ENCODE results near the gene POP4.

The POP4 gene

DNA sequence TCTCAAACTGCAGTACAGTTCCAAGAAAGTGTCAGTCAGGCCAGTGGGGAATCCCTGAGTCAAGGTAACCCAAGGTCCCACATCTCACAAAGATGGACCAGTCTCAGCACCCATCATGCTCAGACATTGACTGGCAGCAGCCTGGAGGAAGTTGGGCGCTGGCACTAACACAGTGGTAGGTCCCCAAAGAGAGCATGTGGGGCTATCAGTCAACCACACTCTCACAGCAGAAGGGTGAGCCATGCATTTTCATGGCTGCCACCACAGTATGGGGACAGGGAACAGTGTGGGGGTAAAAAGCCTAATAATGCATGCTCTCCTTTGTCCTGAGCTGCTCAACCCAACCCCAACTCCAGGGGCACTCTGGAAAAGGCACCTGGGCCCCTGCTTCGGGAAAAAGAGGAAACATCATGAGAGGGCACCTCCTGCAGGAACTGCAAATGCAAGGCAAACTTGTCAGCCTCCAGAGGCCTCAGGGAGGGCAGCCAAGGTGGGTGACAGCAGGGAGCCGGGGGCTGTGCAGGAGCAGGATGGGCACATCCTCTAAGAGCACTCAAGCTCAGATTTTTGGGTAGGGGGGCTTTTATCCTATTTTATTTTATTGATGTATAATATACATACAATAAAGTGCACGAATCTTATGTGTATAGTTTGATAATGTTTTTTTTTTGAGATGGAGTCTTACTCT, 49.7 kb downstream of the POP4 start:
- H3K9me3 ChIP-seq (ENCODE audit: insufficient read depth, low read length): peaks cover 7% of the 10 kb centered on the region; the same call in 1 of the 2 replicates
- no peak for TF ChIP-seq SUZ12 (IDR thresholded peaks at IDR 0.05; ENCODE audit: extremely low read depth, insufficient read depth, insufficient read length)
- TF ChIP-seq YY1 (IDR thresholded peaks at IDR 0.05; ENCODE audit: insufficient read depth, insufficient read length): no peak
- no peak for TF ChIP-seq ZNF274 (IDR thresholded peaks at IDR 0.05; ENCODE audit: low read depth, low read length)
- no peaks in the 10 kb centered on the region for H3K27me3 ChIP-seq (ENCODE audit: insufficient read depth, insufficient read length)
- DNase-seq (ENCODE audit: low read depth, low spot score): no peak
- H3K4me3 ChIP-seq (ENCODE audit: insufficient read length, low read depth): no peak overlapping the region
- no peak overlapping the region for H3K9ac ChIP-seq (ENCODE audit: insufficient read length, low read depth)
- H3K4me1 ChIP-seq (ENCODE audit: insufficient read depth, insufficient read length): no peaks in the 10 kb centered on the region
- no peaks in the 10 kb centered on the region for H3K36me3 ChIP-seq (ENCODE audit: insufficient read depth, insufficient read length, low read length)

DNA sequence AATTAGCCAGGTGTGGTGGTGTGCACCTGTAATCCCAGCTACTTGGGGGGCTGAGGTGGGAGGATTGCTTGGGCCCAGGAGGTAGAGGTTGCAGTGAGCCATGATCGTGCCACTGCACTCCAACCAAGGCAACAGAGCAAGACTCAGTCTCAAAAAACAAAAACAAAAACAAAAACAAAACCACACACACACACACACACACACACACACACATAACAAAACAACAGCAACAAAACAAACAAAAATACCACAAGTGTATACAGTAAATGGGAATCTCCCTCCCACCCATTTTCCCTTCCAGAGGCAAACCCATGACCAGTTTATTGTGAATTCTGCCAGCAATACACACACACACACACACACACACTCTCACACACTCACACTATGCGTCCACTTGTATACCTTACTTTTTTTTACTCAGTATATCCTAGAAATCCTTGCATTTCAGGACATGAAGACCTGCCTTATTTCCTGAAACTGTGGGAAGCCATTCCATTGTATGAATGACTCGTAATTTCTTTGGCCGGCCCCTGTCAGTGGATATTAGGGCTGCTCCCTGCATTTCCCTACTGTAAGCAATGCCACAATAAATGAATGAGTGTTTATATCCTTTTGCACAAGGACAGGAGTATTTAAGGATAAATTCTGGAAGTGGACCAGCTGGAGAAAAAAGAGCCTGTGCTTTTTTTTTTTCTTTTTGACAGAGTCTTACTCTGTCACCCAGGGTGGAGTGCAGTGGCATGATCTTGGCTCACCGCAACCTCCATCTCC, 52.3 kb downstream of the POP4 start:
- Histone ChIP-seq H3K9me3 (ENCODE audit: insufficient read depth, low read length) (peaks cover 7% of the 10 kb centered on the region; the same call in 1 of the 2 replicates), H3K4me1 (ENCODE audit: insufficient read depth, insufficient read length) (no peaks in the 10 kb centered on the region), H3K36me3 (ENCODE audit: insufficient read depth, insufficient read length, low read length) (no peaks in the 10 kb centered on the region), H3K27me3 (ENCODE audit: insufficient read depth, insufficient read length) (peaks cover 5% of the 10 kb centered on the region), H3K9ac (ENCODE audit: insufficient read length, low read depth) (no peak overlapping the region), H3K4me3 (ENCODE audit: insufficient read length, low read depth) (no peak overlapping the region)
- no peak for DNase-seq (ENCODE audit: low read depth, low spot score)
- no peak for TF ChIP-seq SUZ12 (IDR thresholded peaks at IDR 0.05; ENCODE audit: extremely low read depth, insufficient read depth, insufficient read length)
- TF ChIP-seq ZNF274 (IDR thresholded peaks at IDR 0.05; ENCODE audit: low read depth, low read length): no peak
- no peak for TF ChIP-seq YY1 (IDR thresholded peaks at IDR 0.05; ENCODE audit: insufficient read depth, insufficient read length)

DNA sequence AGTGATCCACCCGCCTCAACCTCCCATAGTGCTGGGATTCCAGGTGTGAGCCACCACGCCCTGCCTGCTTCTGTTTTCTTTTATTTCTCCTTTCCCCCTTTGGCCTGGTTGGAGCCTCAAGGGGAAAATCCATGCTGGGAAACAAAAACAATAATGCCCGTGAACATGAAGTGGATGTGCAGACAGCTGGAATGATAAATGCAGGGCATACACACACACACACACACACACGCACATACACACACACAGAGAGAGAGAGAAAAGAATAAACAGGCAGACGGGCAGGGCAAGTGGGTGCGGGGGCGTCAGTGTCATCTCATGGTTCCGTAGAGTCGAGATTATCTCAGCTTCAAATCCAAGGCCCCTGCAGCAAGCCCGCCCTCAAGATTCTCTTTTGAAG, 54.8 kb downstream of the POP4 start:
- no peak overlapping the region for H3K9ac ChIP-seq (ENCODE audit: insufficient read length, low read depth)
- DNase-seq (ENCODE audit: low read depth, low spot score): no peak
- no peaks in the 10 kb centered on the region for H3K9me3 ChIP-seq (ENCODE audit: insufficient read depth, low read length)
- H3K36me3 ChIP-seq (ENCODE audit: insufficient read depth, insufficient read length, low read length): no peaks in the 10 kb centered on the region
- no peak for TF ChIP-seq YY1 (IDR thresholded peaks at IDR 0.05; ENCODE audit: insufficient read depth, insufficient read length)
- TF ChIP-seq SUZ12 (IDR thresholded peaks at IDR 0.05; ENCODE audit: extremely low read depth, insufficient read depth, insufficient read length): no peak
- no peak for TF ChIP-seq ZNF274 (IDR thresholded peaks at IDR 0.05; ENCODE audit: low read depth, low read length)
- no peak overlapping the region for H3K4me3 ChIP-seq (ENCODE audit: insufficient read length, low read depth)
- peaks cover 5% of the 10 kb centered on the region for H3K27me3 ChIP-seq (ENCODE audit: insufficient read depth, insufficient read length)
- no peaks in the 10 kb centered on the region for H3K4me1 ChIP-seq (ENCODE audit: insufficient read depth, insufficient read length)

DNA sequence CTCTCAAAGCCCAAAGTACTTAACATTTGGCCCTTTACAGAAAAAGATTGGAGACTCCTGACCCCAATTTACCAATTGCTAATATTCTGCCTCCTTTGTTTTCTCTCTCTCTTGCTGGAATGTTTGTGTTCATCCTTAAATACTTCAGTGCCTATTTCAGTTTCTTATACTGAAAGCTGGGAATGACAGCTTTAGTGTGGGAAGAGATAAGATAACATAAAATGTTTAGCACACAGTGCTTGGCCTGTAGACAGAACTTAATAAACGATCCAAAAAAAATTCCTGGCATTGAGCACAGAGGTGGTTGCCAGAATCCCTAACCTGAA, 56.2 kb downstream of the POP4 start:
- no peak overlapping the region for H3K4me3 ChIP-seq (ENCODE audit: insufficient read length, low read depth)
- peaks cover 5% of the 10 kb centered on the region for H3K27me3 ChIP-seq (ENCODE audit: insufficient read depth, insufficient read length)
- H3K9ac ChIP-seq (ENCODE audit: insufficient read length, low read depth): no peak overlapping the region
- no peak for DNase-seq (ENCODE audit: low read depth, low spot score)
- TF ChIP-seq ZNF274 (IDR thresholded peaks at IDR 0.05; ENCODE audit: low read depth, low read length) (no peak), SUZ12 (IDR thresholded peaks at IDR 0.05; ENCODE audit: extremely low read depth, insufficient read depth, insufficient read length) (no peak), YY1 (IDR thresholded peaks at IDR 0.05; ENCODE audit: insufficient read depth, insufficient read length) (no peak)
- no peaks in the 10 kb centered on the region for H3K36me3 ChIP-seq (ENCODE audit: insufficient read depth, insufficient read length, low read length)
- H3K4me1 ChIP-seq (ENCODE audit: insufficient read depth, insufficient read length): peaks cover 2% of the 10 kb centered on the region
- no peaks in the 10 kb centered on the region for H3K9me3 ChIP-seq (ENCODE audit: insufficient read depth, low read length)

DNA sequence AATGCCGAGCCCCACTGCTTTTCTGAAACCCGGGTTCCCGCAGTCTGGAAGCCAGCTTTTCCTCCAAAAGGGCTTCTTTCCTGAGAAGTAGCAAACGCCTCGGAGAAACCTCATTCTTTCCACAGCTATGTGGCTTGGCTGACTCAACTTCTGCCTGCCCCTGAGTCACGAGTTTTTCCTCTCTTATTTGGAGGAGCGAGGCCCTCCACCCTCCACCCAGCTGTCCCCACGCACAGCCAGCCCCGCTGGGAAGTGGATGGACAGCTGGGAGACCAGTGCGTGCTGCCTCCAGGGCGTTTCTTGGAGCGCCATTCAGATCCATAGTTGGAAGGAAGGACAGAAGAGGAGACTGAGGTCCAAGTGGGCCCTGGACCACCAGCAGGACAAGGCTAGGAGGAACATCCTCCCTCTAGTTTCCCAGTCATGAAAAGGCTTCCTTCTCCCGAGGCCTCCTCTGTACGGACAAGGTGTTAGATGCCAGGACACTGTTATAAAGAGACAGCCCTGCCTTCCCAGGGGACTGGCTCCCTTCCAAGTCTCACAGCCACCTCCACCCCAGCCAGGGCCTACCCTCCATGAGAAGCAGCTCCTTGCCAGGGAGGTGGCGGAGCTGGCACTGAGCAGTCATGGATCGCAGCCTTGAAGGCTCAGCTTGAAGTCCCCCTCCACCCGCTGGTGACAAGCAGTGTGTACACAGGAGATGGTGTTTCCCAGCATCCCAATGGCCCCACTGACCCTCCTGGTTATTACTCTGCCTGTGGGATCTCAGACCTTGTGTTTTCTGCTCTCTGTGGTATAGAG, 56.7 kb downstream of the POP4 start:
- no peak overlapping the region for H3K4me3 ChIP-seq (ENCODE audit: insufficient read length, low read depth)
- peaks cover 7% of the 10 kb centered on the region for H3K4me1 ChIP-seq (ENCODE audit: insufficient read depth, insufficient read length)
- no peak for DNase-seq (ENCODE audit: low read depth, low spot score)

DNA sequence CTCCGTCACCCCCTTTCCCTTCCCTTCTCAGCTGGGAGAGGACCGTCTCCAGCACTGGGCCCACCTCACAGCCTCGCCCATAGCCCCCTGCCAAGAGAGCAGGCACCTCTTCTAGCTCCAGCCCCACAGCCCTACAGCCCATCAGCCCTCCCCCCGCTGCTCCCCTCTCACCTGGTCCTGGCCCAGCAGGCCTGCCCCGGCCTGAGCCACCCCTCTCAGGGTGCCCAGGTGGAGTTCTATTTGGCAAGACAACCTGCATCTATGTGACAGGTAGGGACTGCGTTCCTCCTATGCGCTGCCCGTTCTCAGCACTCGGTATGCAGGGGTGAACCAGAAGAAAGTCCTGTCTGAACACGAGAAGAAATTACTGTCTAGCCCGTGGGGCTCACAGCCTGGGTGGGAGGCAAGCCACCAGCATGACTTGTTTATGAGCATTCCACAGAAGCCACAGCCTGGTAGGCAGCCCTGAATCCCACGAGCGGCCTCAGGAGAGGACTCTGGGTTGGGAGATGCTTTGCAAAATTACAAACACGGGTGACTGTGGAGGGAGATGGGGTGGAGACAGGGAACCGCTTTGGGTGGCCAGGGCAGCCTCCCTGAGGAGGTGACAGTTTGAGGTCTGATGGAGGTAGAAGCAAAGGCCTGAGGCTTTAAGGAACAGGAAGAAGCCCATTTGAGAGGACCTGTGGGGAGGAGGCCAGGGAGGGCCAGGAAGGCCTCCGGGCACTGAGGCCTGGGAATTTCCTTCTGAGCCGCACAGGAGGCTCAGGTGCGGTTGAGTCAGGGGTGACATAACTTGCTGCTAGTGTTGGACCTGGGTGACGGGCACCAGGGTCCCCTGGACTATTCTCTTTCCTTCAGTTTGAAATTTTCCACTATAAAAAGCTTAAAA, 58.0 kb downstream of the POP4 start:
- H3K4me3 ChIP-seq (ENCODE audit: insufficient read length, low read depth): no peak overlapping the region
- no peak for TF ChIP-seq YY1 (IDR thresholded peaks at IDR 0.05; ENCODE audit: insufficient read depth, insufficient read length)
- TF ChIP-seq ZNF274 (IDR thresholded peaks at IDR 0.05; ENCODE audit: low read depth, low read length): no peak
- TF ChIP-seq SUZ12 (IDR thresholded peaks at IDR 0.05; ENCODE audit: extremely low read depth, insufficient read depth, insufficient read length): no peak
- H3K36me3 ChIP-seq (ENCODE audit: insufficient read depth, insufficient read length, low read length): peaks cover 3% of the 10 kb centered on the region
- no peak for DNase-seq (ENCODE audit: low read depth, low spot score)
- peaks cover 5% of the 10 kb centered on the region for H3K27me3 ChIP-seq (ENCODE audit: insufficient read depth, insufficient read length)
- H3K9me3 ChIP-seq (ENCODE audit: insufficient read depth, low read length): no peaks in the 10 kb centered on the region
- peak overlapping the region; percentile 42 for H3K9ac ChIP-seq (ENCODE audit: insufficient read length, low read depth)
- peaks cover 10% of the 10 kb centered on the region for H3K4me1 ChIP-seq (ENCODE audit: insufficient read depth, insufficient read length)

More for the DNA sequence above, 56.7 kb downstream of the POP4 start:
- H3K9me3 ChIP-seq (ENCODE audit: insufficient read depth, low read length): no peaks in the 10 kb centered on the region
- peaks cover 5% of the 10 kb centered on the region for H3K27me3 ChIP-seq (ENCODE audit: insufficient read depth, insufficient read length)
- TF ChIP-seq ZNF274 (IDR thresholded peaks at IDR 0.05; ENCODE audit: low read depth, low read length) (no peak), SUZ12 (IDR thresholded peaks at IDR 0.05; ENCODE audit: extremely low read depth, insufficient read depth, insufficient read length) (no peak), YY1 (IDR thresholded peaks at IDR 0.05; ENCODE audit: insufficient read depth, insufficient read length) (no peak)
- H3K36me3 ChIP-seq (ENCODE audit: insufficient read depth, insufficient read length, low read length): no peaks in the 10 kb centered on the region
- H3K9ac ChIP-seq (ENCODE audit: insufficient read length, low read depth): no peak overlapping the region

Data from NT2/D1 (cell line).